Activated T-helper 2 cell treated with anti-CD3 and anti-CD28 coated beads, Interferon-gamma antibody, Interleukin-2, Interleukin-4, amounts not matched to agents 10 μg/mL and 5 μg/mL and 100 μg/mL, durations not matched to agents 14 hours and 24 hours and 36 hours (primary cell): Measurements from ENCODE around the gene ATP10B. TPM values are rescaled to one million over a fixed set of nuclear protein-coding genes. Genes with fewer than 3 reads are reported as not detected.

Experiments used
- DNase-seq: peaks from one replicate; pipeline ENCODE4 v3.0.0; 2021; ENCODE audit warnings: low spot score
- H3K27ac Mint-ChIP-seq: one replicate; pipeline ENCODE4 v1.8.0; 2021; ENCODE audit warnings: mixed read lengths
- H3K27me3 Mint-ChIP-seq: one replicate; pipeline ENCODE4 v1.8.0; 2021; ENCODE audit warnings: low read depth, mixed read lengths
- H3K36me3 Mint-ChIP-seq: one replicate; pipeline ENCODE4 v1.8.0; 2021; ENCODE audit warnings: low read depth, mixed read lengths
- H3K4me1 Mint-ChIP-seq: one replicate; pipeline ENCODE4 v1.8.0; 2021; ENCODE audit warnings: low read depth, mixed read lengths
- H3K4me3 Mint-ChIP-seq: one replicate; pipeline ENCODE4 v1.8.0; 2021; ENCODE audit warnings: low read depth, mild to moderate bottlenecking, moderate library complexity, mixed read lengths
- H3K9me3 Mint-ChIP-seq: one replicate; pipeline ENCODE4 v1.8.0; 2021; ENCODE audit warnings: mixed read lengths
- intact Hi-C: fragments of 100-400 bp; cut with micrococcal nuclease; formaldehyde crosslinking; loops from one replicate; pipeline ENCODE4 v1.15.1; 2023
- total RNA-seq: library from RNA; stranded (reverse); gene quantifications from 2 replicates; pipeline ENCODE4 v1.2.3, GENCODE V29; 2022

ATP10B gene
- total RNA-seq, 1 donor from 2014 or later, result not detected

DNA sequence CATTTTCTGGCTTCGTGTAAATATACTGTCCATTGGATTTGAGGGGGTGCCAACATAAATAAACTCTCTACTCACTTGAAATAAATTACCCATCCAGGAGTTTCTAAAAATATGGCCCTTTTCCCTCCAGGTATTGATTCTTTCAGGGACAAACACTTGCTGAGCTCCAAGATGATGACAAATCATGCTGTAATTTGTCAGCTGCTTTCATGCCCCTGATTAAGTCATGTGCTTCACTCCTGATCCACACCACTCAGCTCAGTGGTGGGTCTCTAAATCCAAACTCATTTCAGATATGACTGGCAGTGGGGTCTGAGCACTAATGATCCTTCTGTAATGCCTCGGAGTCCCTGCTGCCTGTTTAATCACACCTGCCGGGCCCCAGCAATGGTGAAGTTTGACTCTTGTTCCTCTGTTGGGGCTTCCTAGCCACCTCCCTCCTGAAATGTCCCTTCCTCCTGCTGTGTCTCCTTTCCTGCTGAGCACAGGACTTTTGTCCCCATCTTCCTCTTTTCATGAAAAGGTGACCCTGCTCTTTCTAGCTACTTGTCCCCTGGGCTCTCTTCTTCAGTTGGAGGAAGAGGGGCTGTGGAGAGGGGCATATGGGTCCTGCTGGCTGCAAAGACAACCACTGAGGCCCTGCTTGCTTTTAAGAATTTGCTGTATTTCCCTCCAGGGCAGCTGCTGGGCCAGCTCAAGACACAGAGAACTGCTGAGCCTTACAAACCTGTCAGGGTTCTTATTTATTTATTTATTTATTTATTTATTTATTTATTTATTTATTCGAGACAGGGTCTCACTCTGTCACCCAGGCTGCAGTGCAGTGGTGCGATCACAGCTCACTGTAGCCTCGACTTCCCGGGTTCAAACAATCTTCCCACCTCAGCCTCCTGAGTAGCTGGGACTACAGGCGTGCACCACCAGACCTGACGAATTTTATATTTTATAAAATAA is 200.0 kb downstream of the ATP10B start:
- intact Hi-C loops, result loop anchor here (10.0 kb wide), 1 partner anchor 117 kb away; no protein-coding TSS in a partner anchor
- H3K4me3 Mint-ChIP-seq, result no peak overlapping the region
- peaks cover 9% of the 10 kb centered on the region for H3K4me1 Mint-ChIP-seq
- no peaks in the 10 kb centered on the region for H3K27me3 Mint-ChIP-seq
- DNase-seq, result no peak
- no peaks in the 10 kb centered on the region for H3K9me3 Mint-ChIP-seq
- H3K27ac Mint-ChIP-seq, result no peak overlapping the region
- peaks cover 3% of the 10 kb centered on the region for H3K36me3 Mint-ChIP-seq

- intact Hi-C loops, result no loop called here
- H3K4me1 Mint-ChIP-seq, result no peaks in the 10 kb centered on the region
These were observed 202.7 kb downstream of the ATP10B start for GRCh38 chr5:160649304-160649703.

DNA sequence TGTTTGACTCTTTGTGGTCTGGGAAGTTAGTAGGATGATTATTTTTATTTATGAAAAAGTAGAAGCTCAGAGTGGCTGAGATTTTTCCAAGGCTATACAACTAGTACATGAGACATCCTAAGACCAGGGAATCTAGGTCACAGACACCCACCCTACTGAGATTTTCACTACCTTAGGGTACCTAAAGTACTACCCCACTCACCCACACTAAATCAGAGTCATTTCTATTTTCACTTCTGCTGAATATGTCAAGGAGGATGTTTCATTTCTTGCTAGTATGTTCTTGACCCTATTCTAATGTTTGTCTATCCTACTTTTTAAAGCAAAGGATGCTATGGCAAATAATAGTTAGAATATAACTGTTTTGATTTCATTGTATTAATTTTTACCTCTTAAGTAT is 206.0 kb downstream of the ATP10B start:
- intact Hi-C loops, result no loop called here
- no peaks in the 10 kb centered on the region for H3K4me1 Mint-ChIP-seq
- no peak overlapping the region for H3K4me3 Mint-ChIP-seq
- H3K9me3 Mint-ChIP-seq, result no peaks in the 10 kb centered on the region
- no peaks in the 10 kb centered on the region for H3K36me3 Mint-ChIP-seq
- no peak for DNase-seq
- no peaks in the 10 kb centered on the region for H3K27me3 Mint-ChIP-seq
- H3K27ac Mint-ChIP-seq, result no peak overlapping the region

More at GRCh38 chr5:160649304-160649703, 202.7 kb downstream of the ATP10B start:
- H3K27me3 Mint-ChIP-seq, result no peaks in the 10 kb centered on the region
- no peaks in the 10 kb centered on the region for H3K36me3 Mint-ChIP-seq
- H3K9me3 Mint-ChIP-seq, result no peaks in the 10 kb centered on the region
- no peak for DNase-seq
- no peak overlapping the region for H3K4me3 Mint-ChIP-seq
- H3K27ac Mint-ChIP-seq, result no peak overlapping the region

- Mint-ChIP-seq H3K36me3 (no peaks in the 10 kb centered on the region), H3K9me3 (no peaks in the 10 kb centered on the region), H3K27ac (no peak overlapping the region), H3K4me3 (no peak overlapping the region), H3K4me1 (no peaks in the 10 kb centered on the region), H3K27me3 (no peaks in the 10 kb centered on the region)
- intact Hi-C loops, result no loop called here
- no peak for DNase-seq
These were observed 208.3 kb downstream of the ATP10B start for GRCh38 chr5:160643616-160644240.

DNA sequence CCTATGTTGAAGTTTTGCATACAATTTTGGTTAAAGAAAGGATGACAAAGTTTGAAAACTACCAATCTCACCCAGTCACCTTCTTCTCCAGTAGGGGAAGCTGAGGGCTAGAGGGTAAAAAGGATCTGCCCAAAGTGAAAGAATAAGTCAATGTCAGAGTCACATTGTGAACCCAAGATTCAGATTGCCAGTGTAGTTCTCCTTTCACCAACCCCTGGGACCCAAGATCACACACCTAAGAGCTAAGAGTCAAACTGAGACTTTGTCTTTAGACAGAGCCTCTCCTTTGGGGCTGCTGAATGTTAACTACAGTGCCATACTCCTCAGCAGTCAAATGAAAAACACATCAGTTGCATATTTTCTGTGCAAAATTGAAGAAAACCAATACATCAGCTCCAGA is 210.6 kb downstream of the ATP10B start:
- Mint-ChIP-seq H3K27ac (no peak overlapping the region), H3K4me1 (no peaks in the 10 kb centered on the region), H3K36me3 (no peaks in the 10 kb centered on the region), H3K27me3 (no peaks in the 10 kb centered on the region), H3K4me3 (no peak overlapping the region), H3K9me3 (peaks cover 5% of the 10 kb centered on the region)
- DNase-seq, result no peak
- intact Hi-C loops, result no loop called here

GRCh38 chr5:160640406-160640805 is 211.6 kb downstream of the ATP10B start:
- intact Hi-C loops, result no loop called here
- no peaks in the 10 kb centered on the region for H3K4me1 Mint-ChIP-seq
- no peak overlapping the region for H3K4me3 Mint-ChIP-seq
- peaks cover 5% of the 10 kb centered on the region for H3K9me3 Mint-ChIP-seq
- H3K27ac Mint-ChIP-seq, result no peak overlapping the region
- no peaks in the 10 kb centered on the region for H3K27me3 Mint-ChIP-seq
- no peak for DNase-seq
- no peaks in the 10 kb centered on the region for H3K36me3 Mint-ChIP-seq

DNA sequence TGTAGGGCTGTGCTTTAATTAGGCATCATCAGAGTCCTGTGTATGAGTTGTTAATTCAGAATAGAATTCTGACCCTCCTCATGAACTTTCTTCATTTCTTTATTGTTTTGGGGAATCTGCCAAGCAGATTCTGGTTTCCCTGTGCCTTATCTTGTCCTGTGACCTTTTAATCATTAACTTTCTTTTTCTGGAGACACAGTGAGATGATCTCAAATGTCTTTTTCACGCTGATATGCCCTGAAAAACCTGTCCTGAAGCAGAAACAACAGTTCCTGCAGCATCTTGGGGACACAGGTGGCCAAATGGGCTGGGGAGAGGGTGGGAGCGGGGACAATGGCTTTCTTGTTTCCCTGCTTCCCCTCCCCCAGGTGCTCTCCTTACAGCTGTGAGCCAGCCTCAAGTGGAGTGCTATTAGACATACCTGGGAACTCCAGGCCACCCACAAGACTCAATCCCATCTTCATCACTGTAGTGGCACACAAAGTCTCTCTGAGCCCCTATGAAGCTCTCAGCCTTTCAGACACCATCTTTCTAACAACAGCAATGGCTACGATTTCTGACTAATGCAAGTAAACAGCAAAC is 213.8 kb downstream of the ATP10B start:
- intact Hi-C loops, result no loop called here
- Mint-ChIP-seq H3K36me3 (no peaks in the 10 kb centered on the region), H3K9me3 (peaks cover 5% of the 10 kb centered on the region), H3K4me1 (no peaks in the 10 kb centered on the region), H3K27ac (no peak overlapping the region), H3K4me3 (no peak overlapping the region), H3K27me3 (no peaks in the 10 kb centered on the region)
- DNase-seq, result no peak

- intact Hi-C loops, result no loop called here
- Mint-ChIP-seq H3K27me3 (no peaks in the 10 kb centered on the region), H3K9me3 (peaks cover 5% of the 10 kb centered on the region)
These were observed 214.5 kb downstream of the ATP10B start for GRCh38 chr5:160637357-160638090.

DNA sequence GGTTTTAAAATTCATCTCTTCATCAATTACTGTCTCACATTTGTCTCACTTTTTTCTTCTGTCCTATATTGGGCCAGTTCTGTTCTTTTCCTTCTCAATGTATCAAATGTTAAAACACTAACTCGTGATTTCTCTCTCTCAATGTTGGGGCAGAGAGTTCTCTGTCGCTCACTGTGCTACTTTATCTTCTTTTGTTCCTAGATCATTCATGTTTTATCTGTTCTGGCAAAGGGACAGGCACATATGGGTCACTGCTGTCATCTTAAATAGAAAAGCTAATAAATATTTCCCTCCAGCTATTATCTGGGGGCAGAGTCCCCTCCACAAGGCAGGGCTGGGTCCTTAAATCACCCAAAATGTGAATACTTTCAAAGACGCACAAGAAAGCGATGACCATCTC is 216.3 kb downstream of the ATP10B start:
- no peak for DNase-seq
- H3K27me3 Mint-ChIP-seq, result no peaks in the 10 kb centered on the region
- H3K4me3 Mint-ChIP-seq, result no peak overlapping the region
- no peak overlapping the region for H3K27ac Mint-ChIP-seq
- no peaks in the 10 kb centered on the region for H3K36me3 Mint-ChIP-seq
- peaks cover 5% of the 10 kb centered on the region for H3K9me3 Mint-ChIP-seq
- no peaks in the 10 kb centered on the region for H3K4me1 Mint-ChIP-seq
- intact Hi-C loops, result no loop called here

More at GRCh38 chr5:160637357-160638090, 214.5 kb downstream of the ATP10B start:
- Mint-ChIP-seq H3K36me3 (no peaks in the 10 kb centered on the region), H3K4me1 (no peaks in the 10 kb centered on the region), H3K27ac (no peak overlapping the region), H3K4me3 (no peak overlapping the region)
- DNase-seq, result no peak

- Mint-ChIP-seq H3K4me3 (no peak overlapping the region), H3K4me1 (no peaks in the 10 kb centered on the region), H3K27me3 (no peaks in the 10 kb centered on the region), H3K36me3 (no peaks in the 10 kb centered on the region), H3K9me3 (peaks cover 5% of the 10 kb centered on the region), H3K27ac (no peak overlapping the region)
- DNase-seq, result no peak
- intact Hi-C loops, result no loop called here
These were observed 217.0 kb downstream of the ATP10B start for GRCh38 chr5:160635046-160635445.

DNA sequence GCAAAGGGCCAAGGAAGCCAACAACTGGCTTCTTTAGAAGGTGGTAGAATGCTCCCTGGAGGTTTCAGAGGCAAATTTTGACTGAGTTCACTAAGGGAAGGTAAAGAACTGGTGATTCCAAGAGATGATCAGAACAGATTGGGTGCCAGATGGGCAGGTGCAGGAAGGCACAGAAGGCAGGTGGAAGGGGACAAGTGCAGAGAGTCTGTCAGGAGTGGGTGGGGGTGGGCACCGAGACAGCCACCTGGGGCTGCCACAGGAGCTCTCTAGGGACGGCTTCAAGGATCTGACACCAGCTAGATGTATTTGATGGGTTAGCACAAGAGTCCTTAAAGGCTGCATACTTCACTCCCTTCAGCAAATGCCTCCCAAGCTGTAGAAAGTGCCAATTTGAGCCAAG is 223.0 kb downstream of the ATP10B start:
- Mint-ChIP-seq H3K36me3 (no peaks in the 10 kb centered on the region), H3K27ac (no peak overlapping the region), H3K9me3 (no peaks in the 10 kb centered on the region), H3K4me3 (no peak overlapping the region), H3K27me3 (peaks cover 4% of the 10 kb centered on the region), H3K4me1 (no peaks in the 10 kb centered on the region)
- DNase-seq, result no peak
- intact Hi-C loops, result no loop called here

- no peak for DNase-seq
- no peaks in the 10 kb centered on the region for H3K9me3 Mint-ChIP-seq
- H3K27me3 Mint-ChIP-seq, result peaks cover 4% of the 10 kb centered on the region
- no peaks in the 10 kb centered on the region for H3K36me3 Mint-ChIP-seq
- intact Hi-C loops, result no loop called here
- no peak overlapping the region for H3K4me3 Mint-ChIP-seq
- H3K4me1 Mint-ChIP-seq, result no peaks in the 10 kb centered on the region
- H3K27ac Mint-ChIP-seq, result no peak overlapping the region
These were observed 223.4 kb downstream of the ATP10B start for GRCh38 chr5:160628619-160628968.
